Stimulated activated CD4-positive, alpha-beta T cell treated with anti-CD3 and anti-CD28 coated beads, Interleukin-2, amount 100 ng/mL, for 24 hours (primary cell): Measurements from ENCODE around the gene DDX1.

Source experiments
- DNase-seq, 2 donors: peaks; one replicate each; pipeline ENCODE4 v3.0.0-alpha.2; 2020

Gene DDX1

GRCh38 chr2:15562354-15563031 is 29.2 kb upstream of the DDX1 start:
- DNase-seq = no peak

- DNase-seq = no peak
Observed at GRCh38 chr2:15563227-15564100, 28.2 kb upstream of the DDX1 start.

GRCh38 chr2:15565392-15565791 is 26.3 kb upstream of the DDX1 start:
- no peak for DNase-seq

GRCh38 chr2:15565994-15566671 is 25.5 kb upstream of the DDX1 start:
- DNase-seq = no peak

- no peak for DNase-seq
Observed at GRCh38 chr2:15566912-15567311, 24.8 kb upstream of the DDX1 start.

GRCh38 chr2:15568874-15569273 is 22.8 kb upstream of the DDX1 start:
- DNase-seq = no peak

- no peak for DNase-seq
Observed at GRCh38 chr2:15570104-15570503, 21.6 kb upstream of the DDX1 start.

- no peak for DNase-seq
Observed at GRCh38 chr2:15571729-15572128, 19.9 kb upstream of the DDX1 start.

- DNase-seq = peak; percentile 92 to 97
Observed at GRCh38 chr2:15577071-15577735, 14.5 kb upstream of the DDX1 start.

- no peak for DNase-seq
Observed at GRCh38 chr2:15579641-15580040, 12.0 kb upstream of the DDX1 start.

- DNase-seq = no peak
Observed at GRCh38 chr2:15580451-15580850, 11.2 kb upstream of the DDX1 start.

- no peak for DNase-seq
Observed at GRCh38 chr2:15582710-15583357, 8.8 kb upstream of the DDX1 start.

GRCh38 chr2:15583826-15584225 is 7.8 kb upstream of the DDX1 start:
- no peak for DNase-seq

GRCh38 chr2:15584316-15584715 is 7.4 kb upstream of the DDX1 start:
- no peak for DNase-seq

GRCh38 chr2:15584767-15585469 is 6.8 kb upstream of the DDX1 start:
- no peak for DNase-seq

GRCh38 chr2:15588329-15588919 is 3.2 kb upstream of the DDX1 start:
- DNase-seq = peak; percentile 27 to 47

GRCh38 chr2:15591373-15591691 is 336 bp upstream of the DDX1 start:
- DNase-seq = no peak

GRCh38 chr2:15593327-15593705 is 1.6 kb downstream of the DDX1 start:
- DNase-seq = no peak

- DNase-seq = no peak
Observed at GRCh38 chr2:15594291-15595256, 2.9 kb downstream of the DDX1 start.

GRCh38 chr2:15595342-15595905 is 3.8 kb downstream of the DDX1 start:
- DNase-seq = no peak
